Cortex of kidney (tissue), 1 donor: ENCODE results near the gene ARSD.
"Not testable (repeated sequence)": the region's sequence is repeated elsewhere in the genome, so short reads cannot be mapped to it uniquely, and the experiment has no call there.

Experiments used
- DNase-seq: peaks from one replicate; lab custom pipeline; 2025; lab: John Stamatoyannopoulos, UW

The ARSD gene

GRCh38 chrX:2928583-2929434 lies at the start of gene ARSD:
TSS of gene ARSD (minus strand) at chrX:2929339. CDS start at chrX:2929275, 64 bp downstream.
- DNase-seq = no peak

GRCh38 chrX:2978639-2979038 lies 49.5 kb upstream of the ARSD start:
- DNase-seq = not testable (repeated sequence)

- DNase-seq = no peak
Measured at GRCh38 chrX:2974961-2975360, 45.8 kb upstream of the ARSD start.

GRCh38 chrX:2972391-2972790 lies 43.3 kb upstream of the ARSD start:
- no peak for DNase-seq

- no peak for DNase-seq
Measured at GRCh38 chrX:2969021-2969420, 39.9 kb upstream of the ARSD start.

GRCh38 chrX:2967998-2968909 lies 39.1 kb upstream of the ARSD start:
- DNase-seq = no peak

- no peak for DNase-seq
Measured at GRCh38 chrX:2967584-2967983, 38.4 kb upstream of the ARSD start.

- no peak for DNase-seq
Measured at GRCh38 chrX:2967012-2967411, 37.9 kb upstream of the ARSD start.

- DNase-seq = no peak
Measured at GRCh38 chrX:2965965-2966364, 36.8 kb upstream of the ARSD start.

- not testable (repeated sequence) for DNase-seq
Measured at GRCh38 chrX:2963992-2964794, 35.1 kb upstream of the ARSD start.

- DNase-seq = not testable (repeated sequence)
Measured at GRCh38 chrX:2963449-2963848, 34.3 kb upstream of the ARSD start.

- no peak for DNase-seq
Measured at GRCh38 chrX:2962381-2962780, 33.2 kb upstream of the ARSD start.

GRCh38 chrX:2960861-2961515 lies 31.8 kb upstream of the ARSD start:
- DNase-seq = no peak

GRCh38 chrX:2958199-2958598 lies 29.1 kb upstream of the ARSD start:
- DNase-seq = no peak

- DNase-seq = no peak
Measured at GRCh38 chrX:2955838-2956237, 26.7 kb upstream of the ARSD start.

GRCh38 chrX:2955281-2955680 lies 26.1 kb upstream of the ARSD start:
- DNase-seq = no peak

- DNase-seq = no peak
Measured at GRCh38 chrX:2954541-2954940, 25.4 kb upstream of the ARSD start.

- not testable (repeated sequence) for DNase-seq
Measured at GRCh38 chrX:2937942-2938341, 8.8 kb upstream of the ARSD start.

- no peak for DNase-seq
Measured at GRCh38 chrX:2934715-2935710, 5.9 kb upstream of the ARSD start.
